ENCODE measurements around the gene CD79B. TPM values are rescaled to one million over a fixed set of nuclear protein-coding genes. Genes with fewer than 3 reads are reported as not detected.
"Not testable (repeated sequence)": the region's sequence is repeated elsewhere in the genome, so short reads cannot be mapped to it uniquely, and the experiment has no call there.

Gene CD79B
- total RNA-seq, 1 experiment from 2014 or later: not detected

DNA sequence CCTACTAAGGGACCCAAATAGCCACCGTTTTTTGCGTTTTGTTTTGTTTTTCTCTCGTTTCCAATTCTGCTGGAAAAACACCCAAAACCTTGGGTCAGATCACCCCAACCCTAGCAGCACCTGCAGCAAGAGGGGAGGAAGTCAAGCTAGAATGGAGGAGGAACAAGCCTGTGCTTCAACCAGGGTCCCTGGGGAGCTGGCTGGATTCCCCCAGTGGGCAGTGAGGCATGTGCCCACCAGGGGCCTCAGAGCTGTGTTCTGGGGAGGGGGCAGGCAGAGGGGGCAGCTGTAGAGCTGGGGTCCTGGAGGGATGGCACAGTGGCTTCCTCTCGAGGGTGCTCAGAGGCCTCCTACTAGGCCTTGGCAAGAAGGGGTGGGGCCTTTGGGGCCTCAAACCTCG lies 6.5 kb downstream of the CD79B start:
- Histone ChIP-seq H3K4me1 (ENCODE audit: control insufficient read depth, insufficient read depth, low read length) (no peaks in the 10 kb centered on the region), H3K36me3 (ENCODE audit: control insufficient read depth, insufficient read depth, low read length) (no peaks in the 10 kb centered on the region), H3K4me3 (ENCODE audit: low read depth in 2 of 2, low read length in 2 of 2) (no peak overlapping the region), H3K27ac (ENCODE audit: low read length) (no peak overlapping the region), H3K9me3 (ENCODE audit: control insufficient read depth, insufficient read depth, low read depth, low read length) (no peaks in the 10 kb centered on the region), H3K27me3 (ENCODE audit: control insufficient read depth, insufficient read depth, low read length) (no peaks in the 10 kb centered on the region)
- ChIA-PET POLR2A (no interaction called here), CTCF (no interaction called here)
- ATAC-seq: no peak
- BruUV-seq (replicated peaks): no TSS peak
- DNase-seq (ENCODE audit: low read depth, low spot score): no peak
- intact Hi-C loops (cut with micrococcal nuclease; ENCODE audit: unreplicated experiment): no loop called here
- in situ Hi-C loops (cut with HindIII; ENCODE audit: low pct_unique_long_range_greater_than_20kb, low sequenced_read_pairs): no loop called here
- TF ChIP-seq, protein P1, sequence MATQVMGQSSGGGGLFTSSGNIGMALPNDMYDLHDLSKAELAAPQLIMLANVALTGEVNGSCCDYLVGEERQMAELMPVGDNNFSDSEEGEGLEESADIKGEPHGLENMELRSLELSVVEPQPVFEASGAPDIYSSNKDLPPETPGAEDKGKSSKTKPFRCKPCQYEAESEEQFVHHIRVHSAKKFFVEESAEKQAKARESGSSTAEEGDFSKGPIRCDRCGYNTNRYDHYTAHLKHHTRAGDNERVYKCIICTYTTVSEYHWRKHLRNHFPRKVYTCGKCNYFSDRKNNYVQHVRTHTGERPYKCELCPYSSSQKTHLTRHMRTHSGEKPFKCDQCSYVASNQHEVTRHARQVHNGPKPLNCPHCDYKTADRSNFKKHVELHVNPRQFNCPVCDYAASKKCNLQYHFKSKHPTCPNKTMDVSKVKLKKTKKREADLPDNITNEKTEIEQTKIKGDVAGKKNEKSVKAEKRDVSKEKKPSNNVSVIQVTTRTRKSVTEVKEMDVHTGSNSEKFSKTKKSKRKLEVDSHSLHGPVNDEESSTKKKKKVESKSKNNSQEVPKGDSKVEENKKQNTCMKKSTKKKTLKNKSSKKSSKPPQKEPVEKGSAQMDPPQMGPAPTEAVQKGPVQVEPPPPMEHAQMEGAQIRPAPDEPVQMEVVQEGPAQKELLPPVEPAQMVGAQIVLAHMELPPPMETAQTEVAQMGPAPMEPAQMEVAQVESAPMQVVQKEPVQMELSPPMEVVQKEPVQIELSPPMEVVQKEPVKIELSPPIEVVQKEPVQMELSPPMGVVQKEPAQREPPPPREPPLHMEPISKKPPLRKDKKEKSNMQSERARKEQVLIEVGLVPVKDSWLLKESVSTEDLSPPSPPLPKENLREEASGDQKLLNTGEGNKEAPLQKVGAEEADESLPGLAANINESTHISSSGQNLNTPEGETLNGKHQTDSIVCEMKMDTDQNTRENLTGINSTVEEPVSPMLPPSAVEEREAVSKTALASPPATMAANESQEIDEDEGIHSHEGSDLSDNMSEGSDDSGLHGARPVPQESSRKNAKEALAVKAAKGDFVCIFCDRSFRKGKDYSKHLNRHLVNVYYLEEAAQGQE (IDR thresholded peaks at IDR 0.05; ENCODE audit: insufficient read depth in 1 of 2, low read depth in 2 of 2, low read length in 1 of 2): no peak
- TF ChIP-seq, protein P2, sequence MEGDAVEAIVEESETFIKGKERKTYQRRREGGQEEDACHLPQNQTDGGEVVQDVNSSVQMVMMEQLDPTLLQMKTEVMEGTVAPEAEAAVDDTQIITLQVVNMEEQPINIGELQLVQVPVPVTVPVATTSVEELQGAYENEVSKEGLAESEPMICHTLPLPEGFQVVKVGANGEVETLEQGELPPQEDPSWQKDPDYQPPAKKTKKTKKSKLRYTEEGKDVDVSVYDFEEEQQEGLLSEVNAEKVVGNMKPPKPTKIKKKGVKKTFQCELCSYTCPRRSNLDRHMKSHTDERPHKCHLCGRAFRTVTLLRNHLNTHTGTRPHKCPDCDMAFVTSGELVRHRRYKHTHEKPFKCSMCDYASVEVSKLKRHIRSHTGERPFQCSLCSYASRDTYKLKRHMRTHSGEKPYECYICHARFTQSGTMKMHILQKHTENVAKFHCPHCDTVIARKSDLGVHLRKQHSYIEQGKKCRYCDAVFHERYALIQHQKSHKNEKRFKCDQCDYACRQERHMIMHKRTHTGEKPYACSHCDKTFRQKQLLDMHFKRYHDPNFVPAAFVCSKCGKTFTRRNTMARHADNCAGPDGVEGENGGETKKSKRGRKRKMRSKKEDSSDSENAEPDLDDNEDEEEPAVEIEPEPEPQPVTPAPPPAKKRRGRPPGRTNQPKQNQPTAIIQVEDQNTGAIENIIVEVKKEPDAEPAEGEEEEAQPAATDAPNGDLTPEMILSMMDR (IDR thresholded peaks at IDR 0.05): no peak
- no peak for TF ChIP-seq POLR2AphosphoS5 (IDR thresholded peaks at IDR 0.05; ENCODE audit: low read depth, low read length)
- no peak for TF ChIP-seq TCF7L2 (IDR thresholded peaks at IDR 0.05; ENCODE audit: low read depth, low read length)
- no peak for TF ChIP-seq SIN3A (IDR thresholded peaks at IDR 0.05; ENCODE audit: borderline replicate concordance, insufficient read depth, low read depth, low read length)

DNA sequence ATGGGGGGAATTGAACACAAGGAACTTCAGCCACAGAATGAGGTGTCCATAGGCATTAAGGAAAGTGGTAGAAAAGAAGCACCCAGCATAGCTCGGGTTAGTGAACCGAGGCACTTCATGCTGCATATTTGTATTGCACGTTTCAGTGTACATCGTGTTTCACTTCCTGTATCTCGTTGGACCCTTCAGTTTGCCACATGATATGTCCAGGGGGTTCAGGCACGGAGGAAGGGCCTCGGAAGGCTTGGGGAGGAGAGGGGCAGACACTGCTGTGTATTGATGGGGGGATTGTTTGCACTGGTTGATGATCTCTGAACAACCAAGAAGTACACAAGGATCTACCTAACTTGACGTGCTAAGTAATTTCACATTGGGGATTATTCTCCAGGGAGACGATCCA lies 9.7 kb downstream of the CD79B start:
- H3K9me3 ChIP-seq (ENCODE audit: control insufficient read depth, insufficient read depth, low read depth, low read length); ATAC-seq; intact Hi-C loops (cut with micrococcal nuclease; ENCODE audit: unreplicated experiment); H3K27ac ChIP-seq (ENCODE audit: low read length); BruUV-seq (replicated peaks); H3K27me3 ChIP-seq (ENCODE audit: control insufficient read depth, insufficient read depth, low read length); in situ Hi-C loops (cut with HindIII; ENCODE audit: low pct_unique_long_range_greater_than_20kb, low sequenced_read_pairs); H3K4me1 ChIP-seq (ENCODE audit: control insufficient read depth, insufficient read depth, low read length); POLR2A ChIA-PET; H3K36me3 ChIP-seq (ENCODE audit: control insufficient read depth, insufficient read depth, low read length); DNase-seq (ENCODE audit: low read depth, low spot score); H3K4me3 ChIP-seq (ENCODE audit: low read depth in 2 of 2, low read length in 2 of 2): not testable (repeated sequence)
- CTCF ChIA-PET: interaction anchor here (0.6 kb wide), 1 partner anchor 10 kb away, joined by 4 read pairs; the partner anchor contains the start of gene CD79B

DNA sequence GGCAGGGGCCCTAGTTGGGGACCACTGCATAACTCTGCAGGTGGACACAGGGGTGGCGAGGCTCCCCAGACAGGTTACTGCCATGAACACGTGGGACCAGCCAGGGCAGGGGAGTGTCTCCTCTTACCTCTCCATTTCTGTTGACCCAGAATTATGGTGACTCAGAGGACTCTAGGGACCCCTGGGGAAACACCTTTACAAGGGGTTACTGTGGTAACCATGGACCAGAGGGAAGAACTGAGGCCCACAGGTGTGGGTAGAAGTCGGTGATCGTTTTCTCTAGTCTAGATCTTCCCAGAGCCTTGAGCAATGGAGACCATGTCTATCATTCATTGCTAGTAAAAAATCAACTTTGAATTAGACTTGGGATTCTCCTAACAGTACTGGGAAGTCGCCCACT lies 11.4 kb downstream of the CD79B start:
- H3K27ac ChIP-seq (ENCODE audit: low read length); H3K4me3 ChIP-seq (ENCODE audit: low read depth in 2 of 2, low read length in 2 of 2); H3K36me3 ChIP-seq (ENCODE audit: control insufficient read depth, insufficient read depth, low read length); DNase-seq (ENCODE audit: low read depth, low spot score); POLR2A ChIA-PET; H3K27me3 ChIP-seq (ENCODE audit: control insufficient read depth, insufficient read depth, low read length); intact Hi-C loops (cut with micrococcal nuclease; ENCODE audit: unreplicated experiment); H3K4me1 ChIP-seq (ENCODE audit: control insufficient read depth, insufficient read depth, low read length); in situ Hi-C loops (cut with HindIII; ENCODE audit: low pct_unique_long_range_greater_than_20kb, low sequenced_read_pairs); BruUV-seq (replicated peaks); ATAC-seq; H3K9me3 ChIP-seq (ENCODE audit: control insufficient read depth, insufficient read depth, low read depth, low read length): not testable (repeated sequence)
- CTCF ChIA-PET: interaction anchor here (0.7 kb wide), 1 partner anchor 811 kb away, joined by 7 read pairs; no protein-coding TSS in a partner anchor

DNA sequence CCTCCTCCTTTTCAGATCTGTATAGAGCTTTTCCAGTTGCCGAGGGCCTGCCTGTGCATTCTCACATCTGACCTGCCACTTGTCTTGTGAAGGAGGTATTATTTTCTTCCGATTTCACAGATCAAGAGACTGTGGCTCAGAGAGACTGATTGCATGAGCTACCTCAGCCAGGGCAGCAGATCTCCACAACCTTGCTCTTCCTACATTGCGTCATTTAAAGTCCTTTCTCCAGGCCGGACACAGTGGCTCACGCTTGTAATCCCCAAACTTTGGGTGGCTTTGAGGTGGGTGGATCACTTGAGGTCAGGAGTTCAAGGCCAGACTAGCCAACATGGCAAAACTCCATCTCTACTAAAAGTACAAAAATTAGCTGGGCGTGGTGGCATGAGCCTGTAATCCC lies 12.1 kb downstream of the CD79B start:
- H3K4me1 ChIP-seq (ENCODE audit: control insufficient read depth, insufficient read depth, low read length); H3K27me3 ChIP-seq (ENCODE audit: control insufficient read depth, insufficient read depth, low read length); intact Hi-C loops (cut with micrococcal nuclease; ENCODE audit: unreplicated experiment); H3K9me3 ChIP-seq (ENCODE audit: control insufficient read depth, insufficient read depth, low read depth, low read length); in situ Hi-C loops (cut with HindIII; ENCODE audit: low pct_unique_long_range_greater_than_20kb, low sequenced_read_pairs); DNase-seq (ENCODE audit: low read depth, low spot score); BruUV-seq (replicated peaks); H3K4me3 ChIP-seq (ENCODE audit: low read depth in 2 of 2, low read length in 2 of 2); ATAC-seq; H3K36me3 ChIP-seq (ENCODE audit: control insufficient read depth, insufficient read depth, low read length); H3K27ac ChIP-seq (ENCODE audit: low read length): not testable (repeated sequence)
- ChIA-PET POLR2A (interaction anchor here (0.5 kb wide), 1 partner anchor 17 kb away, joined by 10 read pairs; no protein-coding TSS in a partner anchor), CTCF (interaction anchor here (0.6 to 2.9 kb wide), 9 partner anchors 9 to 408 kb away, joined by 3 to 14 read pairs (median 4); no protein-coding TSS in a partner anchor)
